ENCODE measurements around the gene LSM10.

DNA sequence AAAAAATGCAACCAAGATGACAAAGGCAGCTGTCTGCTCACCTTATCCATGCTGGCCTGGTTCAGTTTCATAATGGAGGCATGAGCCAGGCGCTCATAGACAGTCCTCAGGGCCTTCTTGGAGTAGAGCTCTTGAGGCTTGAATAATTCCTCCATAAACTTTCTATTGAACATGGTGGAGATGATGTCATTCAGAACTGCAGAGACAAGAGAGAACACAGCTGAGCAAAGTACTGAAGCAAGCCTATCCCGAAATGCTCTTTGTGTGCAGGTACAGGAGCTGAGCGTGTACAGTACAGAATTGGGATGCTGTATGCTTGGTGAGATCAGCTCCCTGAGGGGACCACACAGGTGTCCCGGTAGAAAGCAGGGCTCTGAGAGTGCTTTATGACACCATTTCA, 41.0 kb upstream of the LSM10 start:
- TF ChIP-seq, protein P1, sequence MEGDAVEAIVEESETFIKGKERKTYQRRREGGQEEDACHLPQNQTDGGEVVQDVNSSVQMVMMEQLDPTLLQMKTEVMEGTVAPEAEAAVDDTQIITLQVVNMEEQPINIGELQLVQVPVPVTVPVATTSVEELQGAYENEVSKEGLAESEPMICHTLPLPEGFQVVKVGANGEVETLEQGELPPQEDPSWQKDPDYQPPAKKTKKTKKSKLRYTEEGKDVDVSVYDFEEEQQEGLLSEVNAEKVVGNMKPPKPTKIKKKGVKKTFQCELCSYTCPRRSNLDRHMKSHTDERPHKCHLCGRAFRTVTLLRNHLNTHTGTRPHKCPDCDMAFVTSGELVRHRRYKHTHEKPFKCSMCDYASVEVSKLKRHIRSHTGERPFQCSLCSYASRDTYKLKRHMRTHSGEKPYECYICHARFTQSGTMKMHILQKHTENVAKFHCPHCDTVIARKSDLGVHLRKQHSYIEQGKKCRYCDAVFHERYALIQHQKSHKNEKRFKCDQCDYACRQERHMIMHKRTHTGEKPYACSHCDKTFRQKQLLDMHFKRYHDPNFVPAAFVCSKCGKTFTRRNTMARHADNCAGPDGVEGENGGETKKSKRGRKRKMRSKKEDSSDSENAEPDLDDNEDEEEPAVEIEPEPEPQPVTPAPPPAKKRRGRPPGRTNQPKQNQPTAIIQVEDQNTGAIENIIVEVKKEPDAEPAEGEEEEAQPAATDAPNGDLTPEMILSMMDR (IDR thresholded peaks at IDR 0.05), result no peak
- TF ChIP-seq POLR2A (IDR thresholded peaks at IDR 0.05), result no peak

Data from heart left ventricle (tissue), 13 donors.